Liver (tissue), 3 donors: ENCODE results near the gene NXPH3.
"Not testable (repeated sequence)": the region's sequence is repeated elsewhere in the genome, so short reads cannot be mapped to it uniquely, and the experiment has no call there.

ENCODE experiments used
- GABPA ChIP-seq, 2 donors: IDR thresholded peaks in 1 of 2; conservative IDR thresholded peaks in 1 of 2; 2 replicates each; pipeline ENCODE4 v1.6.1; 2016; ENCODE audit warnings: antibody characterized with exemption in 2 of 2, mild to moderate bottlenecking in 1 of 2, moderate library complexity in 1 of 2
- JUND ChIP-seq, 2 donors: IDR thresholded peaks; 2 replicates each; pipeline ENCODE4 v1.6.1; 2016; ENCODE audit warnings: antibody characterized with exemption in 2 of 2
- RAD21 ChIP-seq, 2 donors: IDR thresholded peaks; 2 replicates each; pipeline ENCODE4 v1.6.1; 2016; ENCODE audit warnings: antibody characterized with exemption in 2 of 2, mild to moderate bottlenecking in 2 of 2
- SP1 ChIP-seq: IDR thresholded peaks from 2 replicates; pipeline ENCODE4 v1.6.1; 2018; ENCODE audit warnings: antibody characterized with exemption, mild to moderate bottlenecking
- YY1 ChIP-seq: IDR thresholded peaks from 2 replicates; pipeline ENCODE4 v1.6.1; 2016; ENCODE audit warnings: antibody characterized with exemption, mild to moderate bottlenecking
- TF ChIP-seq, protein P1 (sequence below): IDR thresholded peaks from 2 replicates; pipeline ENCODE4 v1.6.1; 2016; ENCODE audit warnings: antibody characterized with exemption, mild to moderate bottlenecking
- TF ChIP-seq, protein P2 (sequence below): IDR thresholded peaks from 2 replicates; pipeline ENCODE4 v1.6.1; 2016; ENCODE audit warnings: antibody characterized with exemption
- TF ChIP-seq, protein P3 (sequence below): fragments of 150-350 bp; IDR thresholded peaks from 2 replicates; pipeline ENCODE4 v1.5.1; 2017; ENCODE audit warnings: improper control_type of control experiment, low read depth, low read length; ENCODE audit not compliant: missing input control
- TF ChIP-seq, protein P4 (sequence below): IDR thresholded peaks from 2 replicates; pipeline ENCODE4 v1.6.1; 2016; ENCODE audit warnings: antibody characterized with exemption
- donor health status: healthy.
- donor health status: healthy.

DNA sequence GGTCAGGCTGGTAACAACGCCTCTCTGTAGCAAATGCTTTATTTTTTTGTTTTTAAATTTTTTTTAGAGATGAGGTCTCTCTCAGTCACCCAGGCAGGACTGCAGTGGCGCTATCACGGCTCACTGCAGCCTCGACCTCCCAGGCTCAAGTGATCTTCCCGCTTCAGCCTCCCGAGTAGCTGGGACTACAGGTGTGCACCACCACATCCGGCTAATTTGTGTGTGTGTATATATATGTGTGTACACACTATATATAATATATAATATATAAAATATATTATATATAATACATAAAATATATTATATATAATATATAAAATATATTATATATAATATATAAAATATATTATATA lies 7.0 kb upstream of the NXPH3 start:
- TF ChIP-seq, protein P1, sequence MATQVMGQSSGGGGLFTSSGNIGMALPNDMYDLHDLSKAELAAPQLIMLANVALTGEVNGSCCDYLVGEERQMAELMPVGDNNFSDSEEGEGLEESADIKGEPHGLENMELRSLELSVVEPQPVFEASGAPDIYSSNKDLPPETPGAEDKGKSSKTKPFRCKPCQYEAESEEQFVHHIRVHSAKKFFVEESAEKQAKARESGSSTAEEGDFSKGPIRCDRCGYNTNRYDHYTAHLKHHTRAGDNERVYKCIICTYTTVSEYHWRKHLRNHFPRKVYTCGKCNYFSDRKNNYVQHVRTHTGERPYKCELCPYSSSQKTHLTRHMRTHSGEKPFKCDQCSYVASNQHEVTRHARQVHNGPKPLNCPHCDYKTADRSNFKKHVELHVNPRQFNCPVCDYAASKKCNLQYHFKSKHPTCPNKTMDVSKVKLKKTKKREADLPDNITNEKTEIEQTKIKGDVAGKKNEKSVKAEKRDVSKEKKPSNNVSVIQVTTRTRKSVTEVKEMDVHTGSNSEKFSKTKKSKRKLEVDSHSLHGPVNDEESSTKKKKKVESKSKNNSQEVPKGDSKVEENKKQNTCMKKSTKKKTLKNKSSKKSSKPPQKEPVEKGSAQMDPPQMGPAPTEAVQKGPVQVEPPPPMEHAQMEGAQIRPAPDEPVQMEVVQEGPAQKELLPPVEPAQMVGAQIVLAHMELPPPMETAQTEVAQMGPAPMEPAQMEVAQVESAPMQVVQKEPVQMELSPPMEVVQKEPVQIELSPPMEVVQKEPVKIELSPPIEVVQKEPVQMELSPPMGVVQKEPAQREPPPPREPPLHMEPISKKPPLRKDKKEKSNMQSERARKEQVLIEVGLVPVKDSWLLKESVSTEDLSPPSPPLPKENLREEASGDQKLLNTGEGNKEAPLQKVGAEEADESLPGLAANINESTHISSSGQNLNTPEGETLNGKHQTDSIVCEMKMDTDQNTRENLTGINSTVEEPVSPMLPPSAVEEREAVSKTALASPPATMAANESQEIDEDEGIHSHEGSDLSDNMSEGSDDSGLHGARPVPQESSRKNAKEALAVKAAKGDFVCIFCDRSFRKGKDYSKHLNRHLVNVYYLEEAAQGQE, result not testable (repeated sequence)
- TF ChIP-seq YY1; RAD21 (IDR thresholded peaks at IDR 0.05); GABPA (IDR thresholded peaks at IDR 0.05 in 1 of 2, conservative IDR thresholded peaks at IDR 0.05 in 1 of 2); JUND (IDR thresholded peaks at IDR 0.05); SP1: not testable (repeated sequence)
- TF ChIP-seq, protein P2, sequence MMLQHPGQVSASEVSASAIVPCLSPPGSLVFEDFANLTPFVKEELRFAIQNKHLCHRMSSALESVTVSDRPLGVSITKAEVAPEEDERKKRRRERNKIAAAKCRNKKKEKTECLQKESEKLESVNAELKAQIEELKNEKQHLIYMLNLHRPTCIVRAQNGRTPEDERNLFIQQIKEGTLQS, result not testable (repeated sequence)
- TF ChIP-seq, protein P3, sequence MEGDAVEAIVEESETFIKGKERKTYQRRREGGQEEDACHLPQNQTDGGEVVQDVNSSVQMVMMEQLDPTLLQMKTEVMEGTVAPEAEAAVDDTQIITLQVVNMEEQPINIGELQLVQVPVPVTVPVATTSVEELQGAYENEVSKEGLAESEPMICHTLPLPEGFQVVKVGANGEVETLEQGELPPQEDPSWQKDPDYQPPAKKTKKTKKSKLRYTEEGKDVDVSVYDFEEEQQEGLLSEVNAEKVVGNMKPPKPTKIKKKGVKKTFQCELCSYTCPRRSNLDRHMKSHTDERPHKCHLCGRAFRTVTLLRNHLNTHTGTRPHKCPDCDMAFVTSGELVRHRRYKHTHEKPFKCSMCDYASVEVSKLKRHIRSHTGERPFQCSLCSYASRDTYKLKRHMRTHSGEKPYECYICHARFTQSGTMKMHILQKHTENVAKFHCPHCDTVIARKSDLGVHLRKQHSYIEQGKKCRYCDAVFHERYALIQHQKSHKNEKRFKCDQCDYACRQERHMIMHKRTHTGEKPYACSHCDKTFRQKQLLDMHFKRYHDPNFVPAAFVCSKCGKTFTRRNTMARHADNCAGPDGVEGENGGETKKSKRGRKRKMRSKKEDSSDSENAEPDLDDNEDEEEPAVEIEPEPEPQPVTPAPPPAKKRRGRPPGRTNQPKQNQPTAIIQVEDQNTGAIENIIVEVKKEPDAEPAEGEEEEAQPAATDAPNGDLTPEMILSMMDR, result not testable (repeated sequence)
- TF ChIP-seq, protein P4, sequence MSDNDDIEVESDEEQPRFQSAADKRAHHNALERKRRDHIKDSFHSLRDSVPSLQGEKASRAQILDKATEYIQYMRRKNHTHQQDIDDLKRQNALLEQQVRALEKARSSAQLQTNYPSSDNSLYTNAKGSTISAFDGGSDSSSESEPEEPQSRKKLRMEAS, result not testable (repeated sequence)
